A549 (cell line): ENCODE results near the gene SYT12.
A peak's percentile ranks its signal among the peaks of the same experiment; 100 is the strongest.

Experiments used
- CEBPB ChIP-seq, 2 experiments: fragments of >200 bp in 1 of 2; sonication (Bioruptor Twin) in 1 of 2; formaldehyde crosslinking in 1 of 2; IDR thresholded peaks; 2 replicates each; pipeline ENCODE4 v1.6.1; 2012 to 2016
- CTCF ChIP-seq: fragments of >200 bp; sonication (Bioruptor Twin); formaldehyde crosslinking; IDR thresholded peaks from 3 replicates; pipeline ENCODE4 v1.5.1; 2016
- EP300 ChIP-seq, 2 experiments: fragments of >200 bp; sonication (Bioruptor Twin); formaldehyde crosslinking; IDR thresholded peaks; 2 replicates in 1 of 2; 3 replicates in 1 of 2; pipeline ENCODE4 v1.6.1; 2016 to 2017
- HMGXB4 ChIP-seq: fragments of 250-450 bp; sonication (Bioruptor Pico); IDR thresholded peaks from 2 replicates; pipeline ENCODE4 v1.5.0; 2021; ENCODE audit warnings: mild to moderate bottlenecking, moderate library complexity, borderline replicate concordance
- JUNB ChIP-seq: fragments of >200 bp; sonication (Bioruptor Twin); formaldehyde crosslinking; IDR thresholded peaks from 2 replicates; pipeline ENCODE4 v1.6.1; 2016
- KDM5A ChIP-seq: fragments of 200-600 bp; sonication (generic); IDR thresholded peaks from 2 replicates; pipeline ENCODE4 v1.6.1; 2016; ENCODE audit warnings: antibody characterized with exemption, mild to moderate bottlenecking
- MAX ChIP-seq: IDR thresholded peaks from 2 replicates; pipeline ENCODE4 v1.6.1; 2012
- NR3C1 ChIP-seq: fragments of >200 bp; sonication (Bioruptor Twin); formaldehyde crosslinking; IDR thresholded peaks from 3 replicates; pipeline ENCODE4 v1.6.1; 2017
- PBX3 ChIP-seq: IDR thresholded peaks from 2 replicates; pipeline ENCODE4 v1.6.1; 2012
- PHF8 ChIP-seq: fragments of 200-600 bp; sonication (generic); IDR thresholded peaks from 2 replicates; pipeline ENCODE4 v1.6.1; 2016; ENCODE audit warnings: low read depth, mild to moderate bottlenecking, antibody characterized with exemption, moderate library complexity, borderline replicate concordance
- POLR2A ChIP-seq: IDR thresholded peaks from 2 replicates; pipeline ENCODE4 v1.6.1; 2012; ENCODE audit warnings: mild to moderate bottlenecking, low read length
- RCOR1 ChIP-seq: fragments of 150-350 bp; IDR thresholded peaks from 2 replicates; pipeline ENCODE4 v1.6.1; 2014; ENCODE audit warnings: antibody characterized with exemption, low read length, low read depth
- REST ChIP-seq: fragments of 200-600 bp; sonication (generic); IDR thresholded peaks from 2 replicates; pipeline ENCODE4 v1.6.1; 2016; ENCODE audit warnings: antibody characterized with exemption, mild to moderate bottlenecking, moderate library complexity
- ZC3H11A ChIP-seq: fragments of 450-650 bp; IDR thresholded peaks from 2 replicates; pipeline ENCODE4 v1.6.1; 2014; ENCODE audit warnings: antibody characterized with exemption, mild to moderate bottlenecking

GRCh38 chr11:67032830-67033551, 10.1 kb downstream of the SYT12 start:
- TF ChIP-seq CEBPB (IDR thresholded peaks at IDR 0.05): no peak
- no peak for TF ChIP-seq CTCF
- TF ChIP-seq MAX: 0 out of 2 replicates have a peak, but pooled peaks have one; percentile 25
- no peak for TF ChIP-seq RCOR1
- TF ChIP-seq POLR2A: no peak
- no peak for TF ChIP-seq EP300 (IDR thresholded peaks at IDR 0.05)
- TF ChIP-seq ZC3H11A: no peak
- TF ChIP-seq NR3C1: no peak
- no peak for TF ChIP-seq REST
- TF ChIP-seq JUNB: no peak
- no peak for TF ChIP-seq PBX3
- TF ChIP-seq HMGXB4 (CRISPR knock-in tag): no peak
- no peak for TF ChIP-seq PHF8
- no peak for TF ChIP-seq KDM5A
